Glomerular endothelial cell (primary cell): ENCODE results near the gene PML. TPM values are rescaled to one million over a fixed set of nuclear protein-coding genes. Genes with fewer than 3 reads are reported as not detected.
A peak's percentile ranks its signal among the peaks of the same experiment; 100 is the strongest.
"Not testable (repeated sequence)": the region's sequence is repeated elsewhere in the genome, so short reads cannot be mapped to it uniquely, and the experiment has no call there.

Experiments used
- DNase-seq: peaks from one replicate; pipeline ENCODE4 v3.0.0-alpha.2; 2011; ENCODE audit warnings: low read depth, low spot score; ENCODE audit errors: extremely low read depth
- total RNA-seq: library from RNA; depleted of rRNA; stranded (reverse); fragments of >200 nt; gene quantifications from 2 replicates; pipeline ENCODE4 v1.2.3, GENCODE V29; 2015

The PML gene
- total RNA-seq, 1 donor from 2014 or later: 216 TPM

DNA sequence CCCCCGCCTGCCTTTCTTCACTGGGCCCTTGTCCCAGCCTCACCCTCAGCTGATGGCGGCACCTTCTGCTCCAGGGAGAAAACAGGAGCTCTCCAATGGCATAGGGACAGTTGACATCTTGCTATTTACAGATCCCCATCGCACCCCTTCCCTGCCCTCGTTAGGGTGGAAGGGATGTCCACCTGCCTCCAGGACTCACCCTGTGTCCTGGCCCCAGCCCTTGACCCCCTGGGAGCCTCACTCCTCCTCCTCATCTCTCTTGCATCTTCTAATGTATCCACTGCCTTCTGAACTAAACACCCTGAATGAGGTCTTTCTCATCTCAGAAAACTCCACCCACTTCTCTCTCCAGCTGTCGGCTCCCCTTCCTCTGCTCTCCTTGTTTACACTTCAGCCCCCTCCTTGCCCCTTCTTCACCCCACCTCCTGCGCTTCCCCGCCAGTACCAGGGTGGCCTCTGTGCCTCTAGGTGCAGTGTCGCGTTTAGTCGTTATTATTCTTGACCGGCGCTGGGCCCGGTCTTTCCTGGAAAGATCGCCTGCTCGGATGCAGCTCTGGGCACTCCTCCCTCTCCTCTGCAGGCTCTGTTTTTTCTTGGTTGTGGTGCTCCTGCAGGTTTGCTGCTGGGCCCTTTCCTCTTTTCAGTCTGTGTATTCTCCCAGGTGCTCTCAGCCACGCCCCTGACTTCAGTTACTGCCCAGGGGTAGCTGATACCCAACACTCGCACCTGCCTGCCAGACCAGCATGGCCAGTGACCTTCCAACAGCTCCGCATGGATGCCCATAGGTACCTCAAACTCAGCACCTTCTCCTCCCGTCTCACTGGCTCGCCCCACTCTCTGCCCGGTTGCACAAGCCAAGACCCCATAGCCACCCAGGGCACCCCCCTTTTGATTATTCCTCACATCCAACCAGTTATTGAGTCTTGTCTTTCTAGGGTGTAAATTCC lies 42.9 kb downstream of the PML start:
- DNase-seq: no peak

DNA sequence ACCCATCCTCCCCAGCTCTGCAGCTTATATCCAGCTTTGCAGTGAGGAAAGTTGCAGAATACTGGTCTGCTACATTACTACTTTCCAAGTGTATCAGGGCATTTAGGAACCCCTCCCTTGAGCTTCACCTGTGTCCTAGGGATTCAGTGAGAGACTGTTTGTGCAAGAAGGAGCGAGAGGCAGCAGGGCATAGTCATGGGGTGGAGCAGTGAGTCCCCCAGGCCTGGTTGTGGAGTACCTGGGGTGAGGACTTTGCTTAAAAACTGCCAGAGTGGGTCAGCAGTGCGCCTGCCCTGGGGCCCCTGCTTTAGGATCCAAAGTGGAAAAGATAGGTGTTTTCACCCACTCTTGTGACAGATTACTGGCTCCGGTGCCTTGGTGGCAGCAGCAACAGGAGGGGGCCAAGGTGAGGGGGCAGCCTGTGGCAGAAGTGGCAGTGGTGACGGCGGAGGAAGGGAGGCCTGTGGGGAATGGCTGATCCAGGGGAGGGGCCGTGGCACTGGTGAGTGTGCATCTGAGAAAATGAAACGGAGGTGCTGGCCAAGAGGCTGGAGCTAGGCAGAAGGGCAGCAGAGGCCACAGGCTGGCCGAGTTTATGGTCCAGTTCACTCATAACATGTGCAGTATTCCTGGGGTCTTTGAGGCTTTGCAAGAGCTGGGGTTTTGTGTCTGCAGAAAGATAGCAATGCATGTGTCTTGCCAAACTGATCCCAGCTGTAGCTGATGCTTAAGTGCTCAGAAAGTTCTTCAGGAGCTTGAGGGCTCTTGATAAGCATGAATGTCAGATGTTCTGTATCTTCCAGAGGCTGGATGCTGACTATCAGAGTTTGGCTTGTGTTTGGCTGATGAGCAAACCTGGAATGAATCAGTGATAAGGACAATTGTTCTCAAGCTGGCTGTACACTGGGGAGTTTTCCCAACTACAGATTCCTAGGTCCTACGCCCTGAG lies 44.5 kb downstream of the PML start:
- no peak for DNase-seq

DNA sequence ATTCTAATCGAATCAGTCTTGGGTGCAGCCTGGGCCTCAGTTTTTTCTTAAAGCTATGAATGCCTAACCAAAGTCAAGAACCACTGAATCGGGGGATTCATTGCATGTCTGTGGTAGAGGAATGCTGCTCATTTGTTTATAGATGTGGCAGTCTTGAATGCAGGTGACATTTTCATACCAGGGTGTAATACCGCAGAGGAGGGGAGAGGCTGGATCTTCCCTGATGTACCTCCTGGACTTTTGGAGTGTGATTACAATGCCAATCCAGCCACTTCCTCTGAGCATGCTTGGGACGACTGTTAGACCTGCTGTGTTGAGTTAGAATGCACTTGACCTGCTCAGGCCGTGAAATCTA lies 45.1 kb downstream of the PML start:
- no peak for DNase-seq

DNA sequence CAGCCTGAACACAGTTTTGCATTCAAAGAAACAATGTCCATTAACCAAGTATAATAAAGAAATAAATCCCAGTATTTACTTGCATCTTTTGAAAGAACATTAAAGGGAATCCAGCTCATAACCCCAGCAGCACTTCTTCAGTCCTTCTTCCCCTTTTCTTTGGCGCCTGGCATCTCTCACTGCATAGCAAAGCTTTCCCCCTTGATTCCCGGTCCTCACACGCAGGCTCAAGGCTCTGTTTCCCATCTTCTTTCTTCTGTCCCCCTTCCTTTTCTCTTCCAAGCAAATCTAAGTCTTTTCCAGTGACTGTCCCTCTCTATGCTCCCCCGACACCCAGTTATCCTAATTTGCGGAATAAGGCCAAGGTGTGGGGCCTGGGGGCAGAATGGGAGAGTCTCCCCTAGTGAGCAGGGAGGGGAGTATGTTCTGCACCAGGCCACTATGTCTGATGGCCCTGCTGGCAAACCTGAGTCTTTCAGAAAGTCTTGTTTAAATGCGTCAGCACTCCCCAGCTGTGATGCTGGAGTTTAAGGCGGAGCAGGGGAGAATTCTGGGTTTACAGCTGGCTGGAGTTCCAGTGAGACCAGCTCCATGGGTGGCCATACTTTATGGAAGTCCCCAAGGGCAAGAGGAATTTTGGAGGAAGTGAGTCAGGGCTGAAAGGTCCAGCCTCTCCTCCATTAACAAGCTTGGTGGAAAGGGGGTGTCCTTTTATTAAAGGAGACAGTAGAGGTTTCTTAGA lies 45.8 kb downstream of the PML start:
- DNase-seq: peak; percentile 34

DNA sequence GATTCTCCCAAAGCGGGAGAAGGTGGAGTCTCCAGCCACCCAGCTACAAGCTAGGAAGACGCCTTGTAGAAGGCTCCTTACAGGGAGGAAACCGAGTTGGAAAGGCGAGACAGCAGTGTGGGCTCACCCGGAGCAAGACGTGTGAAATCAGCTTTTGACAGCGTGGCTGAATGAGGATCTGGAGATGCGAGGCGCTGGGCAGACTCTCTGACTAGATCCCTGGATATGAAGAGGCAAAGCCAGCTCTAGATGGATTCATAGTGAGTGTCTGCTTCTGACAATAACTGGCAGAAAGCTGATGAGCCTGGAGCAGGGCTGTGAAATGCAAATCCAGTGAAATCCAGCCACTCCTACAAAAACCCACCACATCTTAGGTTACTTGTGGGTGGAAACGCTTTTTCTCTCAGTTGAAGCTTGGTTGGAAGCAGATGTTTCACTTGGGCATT lies 46.8 kb downstream of the PML start:
- no peak for DNase-seq

DNA sequence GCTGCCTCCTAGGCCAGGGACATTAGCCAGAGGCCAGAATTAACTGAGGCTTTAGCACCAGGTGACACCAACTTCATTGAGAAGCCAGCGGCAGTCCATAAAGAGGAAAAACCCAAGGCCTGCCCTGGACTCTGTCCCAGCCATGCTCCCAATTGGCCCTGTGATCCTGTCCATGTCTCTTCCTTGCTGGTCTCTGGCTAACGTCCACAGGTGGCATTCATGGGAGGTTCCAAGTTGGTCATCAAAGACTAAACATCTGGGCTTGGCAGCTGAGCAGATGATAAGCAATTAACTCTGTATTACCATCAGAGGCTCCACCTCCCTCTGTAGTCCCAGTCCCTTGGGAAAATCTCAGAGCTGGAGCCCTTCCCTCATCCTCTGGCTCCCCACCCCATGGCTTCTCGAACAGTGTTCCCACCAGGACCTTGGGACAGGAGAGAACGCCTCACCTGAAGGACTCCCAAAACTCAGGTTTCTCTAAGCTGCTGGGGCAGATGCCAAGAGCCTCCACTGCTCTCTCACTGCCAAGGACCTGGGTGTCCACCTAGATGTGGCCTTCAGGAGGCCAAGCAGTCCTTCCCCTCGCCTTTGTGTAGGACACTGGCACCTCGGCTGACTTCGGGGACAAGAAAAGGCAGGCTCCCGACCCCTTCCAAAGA lies 47.4 kb downstream of the PML start:
- no peak for DNase-seq

DNA sequence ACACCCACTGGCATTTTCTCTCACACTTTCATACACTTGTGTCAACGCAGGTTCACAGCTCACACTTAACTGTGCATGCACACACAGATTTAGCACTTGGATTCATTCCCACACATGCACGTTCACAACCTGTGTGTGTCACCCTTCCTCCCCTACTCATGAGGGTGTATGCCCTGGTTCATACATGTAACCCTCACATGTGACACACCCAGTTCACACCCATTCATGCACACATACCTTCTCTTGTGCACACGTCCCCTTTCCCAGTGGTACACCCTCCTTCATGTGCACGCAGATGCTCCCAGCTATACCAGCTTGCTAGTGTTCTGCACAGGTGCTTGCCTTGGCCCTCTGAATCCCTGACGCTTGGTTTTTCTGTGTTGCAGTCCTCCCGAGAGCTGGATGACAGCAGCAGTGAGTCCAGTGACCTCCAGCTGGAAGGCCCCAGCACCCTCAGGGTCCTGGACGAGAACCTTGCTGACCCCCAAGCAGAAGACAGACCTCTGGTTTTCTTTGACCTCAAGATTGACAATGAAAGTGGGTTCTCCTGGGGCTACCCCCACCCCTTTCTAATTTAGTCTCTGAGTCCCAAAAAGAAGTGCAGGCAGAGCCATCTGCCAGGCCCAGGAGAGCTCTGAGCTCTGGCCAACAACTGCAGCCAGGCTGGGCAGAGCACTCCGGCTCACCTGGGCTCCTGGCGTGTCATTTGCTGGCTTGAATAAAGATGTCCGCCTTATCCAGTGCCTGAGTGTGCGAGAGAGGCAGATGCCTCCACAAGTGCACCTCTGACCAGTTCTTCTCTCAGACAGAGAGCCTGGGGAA lies 48.3 kb downstream of the PML start:
- DNase-seq: no peak

DNA sequence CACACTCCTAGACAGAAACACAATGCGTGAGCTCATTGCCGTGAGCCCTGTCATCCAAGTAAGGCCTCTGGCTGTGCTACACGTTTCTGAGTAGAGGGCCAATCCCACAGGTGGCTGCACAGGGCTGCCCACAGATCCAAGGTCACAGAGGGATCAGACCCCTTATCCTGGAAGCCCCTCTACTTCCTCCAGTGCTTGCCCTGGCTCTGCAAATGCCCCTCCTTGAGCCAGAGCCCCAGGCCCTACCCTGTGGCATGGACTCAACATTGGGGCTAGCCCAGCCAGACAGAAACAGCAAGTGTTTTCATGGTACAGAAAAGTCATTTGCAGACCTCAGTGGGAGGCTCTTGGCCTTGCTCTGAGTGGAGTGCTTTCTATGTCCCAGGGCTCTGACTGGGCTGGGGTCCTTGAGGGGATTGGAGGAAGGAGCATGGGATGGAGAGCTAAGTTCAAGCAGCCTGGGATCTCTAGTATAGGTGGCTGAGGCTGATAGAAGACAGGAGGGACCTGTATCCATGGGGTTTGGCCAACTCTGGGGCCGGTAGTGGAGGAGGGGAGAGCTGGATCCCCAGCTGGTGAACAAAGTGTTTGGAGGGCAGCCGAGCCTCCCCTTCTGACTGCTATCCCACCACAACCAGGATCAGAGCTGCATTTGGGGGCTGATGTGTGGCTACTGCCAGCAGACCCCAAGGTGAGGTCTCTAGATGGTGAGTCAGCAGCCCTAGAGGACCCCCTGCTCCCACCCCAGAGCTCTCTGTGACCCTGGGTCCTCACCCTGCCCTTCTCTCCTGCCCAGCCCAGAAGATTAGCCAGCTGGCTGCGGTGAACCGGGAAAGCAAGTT lies 49.1 kb downstream of the PML start:
- DNase-seq: no peak

DNA sequence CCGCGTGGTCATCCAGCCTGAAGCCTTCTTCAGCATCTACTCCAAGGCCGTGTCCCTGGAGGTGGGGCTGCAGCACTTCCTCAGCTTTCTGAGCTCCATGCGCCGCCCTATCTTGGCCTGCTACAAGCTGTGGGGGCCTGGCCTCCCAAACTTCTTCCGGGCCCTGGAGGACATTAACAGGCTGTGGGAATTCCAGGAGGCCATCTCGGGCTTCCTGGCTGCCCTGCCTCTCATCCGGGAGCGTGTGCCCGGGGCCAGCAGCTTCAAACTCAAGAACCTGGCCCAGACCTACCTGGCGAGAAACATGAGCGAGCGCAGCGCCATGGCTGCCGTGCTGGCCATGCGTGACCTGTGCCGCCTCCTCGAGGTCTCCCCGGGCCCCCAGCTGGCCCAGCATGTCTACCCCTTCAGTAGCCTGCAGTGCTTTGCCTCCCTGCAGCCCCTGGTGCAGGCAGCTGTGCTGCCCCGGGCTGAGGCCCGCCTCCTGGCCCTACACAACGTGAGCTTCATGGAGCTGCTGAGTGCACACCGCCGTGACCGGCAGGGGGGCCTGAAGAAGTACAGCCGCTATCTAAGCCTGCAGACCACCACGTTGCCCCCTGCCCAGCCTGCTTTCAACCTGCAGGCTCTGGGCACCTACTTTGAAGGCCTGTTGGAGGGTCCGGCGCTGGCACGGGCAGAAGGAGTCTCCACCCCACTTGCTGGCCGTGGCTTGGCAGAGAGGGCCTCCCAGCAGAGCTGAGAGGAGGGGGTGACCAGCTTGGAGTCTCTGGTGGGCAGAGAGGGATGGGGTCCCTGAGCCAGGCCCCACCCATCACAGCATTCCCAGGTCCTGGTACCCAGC lies 50.0 kb downstream of the PML start:
- DNase-seq: no peak

DNA sequence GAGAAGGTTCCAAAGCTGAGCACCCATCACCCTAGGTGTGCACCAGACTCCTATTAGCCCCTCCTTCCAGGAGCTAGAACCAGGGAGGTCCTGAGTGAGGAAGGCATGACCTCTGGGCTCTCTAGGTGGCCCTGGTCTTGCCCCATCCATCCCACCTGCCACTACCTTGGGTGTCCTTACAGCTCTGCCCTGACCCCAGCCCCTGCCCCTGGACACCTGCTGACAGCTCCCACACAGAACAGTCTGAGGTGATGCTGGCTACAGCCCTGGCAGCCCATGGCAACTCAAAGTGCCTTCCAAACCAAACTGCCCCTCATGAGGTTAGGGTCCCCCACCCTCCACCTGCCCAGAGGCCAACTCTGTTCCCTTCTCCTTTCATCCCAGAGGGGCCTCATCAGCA lies 50.7 kb downstream of the PML start:
- no peak for DNase-seq

DNA sequence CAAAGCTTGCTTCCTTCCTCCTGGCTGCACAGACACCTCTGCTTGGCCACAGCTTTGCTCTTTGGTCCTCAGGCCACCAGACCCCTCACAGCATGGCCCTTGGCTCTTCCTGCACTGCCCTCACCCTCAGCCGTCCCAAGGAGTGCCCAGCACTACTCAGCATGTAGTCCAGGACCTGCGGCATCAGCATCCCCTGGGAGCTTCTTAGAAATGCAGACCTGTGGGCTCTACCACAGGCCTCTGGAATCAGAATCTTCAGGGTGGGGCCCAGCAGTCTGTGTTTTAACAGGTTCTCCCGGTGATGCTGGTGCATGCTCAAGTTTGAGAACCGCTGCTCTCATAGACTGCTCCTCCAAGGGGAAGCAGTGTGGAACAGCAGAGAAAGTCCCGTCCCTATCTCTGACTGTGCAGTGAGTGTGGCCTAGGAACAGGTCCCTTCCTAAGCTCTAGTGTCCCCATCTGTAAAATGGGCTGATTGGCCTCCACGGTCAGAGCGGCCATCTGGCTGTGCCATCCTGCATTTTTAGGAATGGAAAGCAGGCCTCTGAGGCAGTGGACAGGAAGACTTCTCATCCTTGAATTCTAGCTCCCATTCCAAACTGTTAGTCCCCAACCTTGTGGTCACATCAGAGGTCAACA lies 51.2 kb downstream of the PML start:
- no peak for DNase-seq

DNA sequence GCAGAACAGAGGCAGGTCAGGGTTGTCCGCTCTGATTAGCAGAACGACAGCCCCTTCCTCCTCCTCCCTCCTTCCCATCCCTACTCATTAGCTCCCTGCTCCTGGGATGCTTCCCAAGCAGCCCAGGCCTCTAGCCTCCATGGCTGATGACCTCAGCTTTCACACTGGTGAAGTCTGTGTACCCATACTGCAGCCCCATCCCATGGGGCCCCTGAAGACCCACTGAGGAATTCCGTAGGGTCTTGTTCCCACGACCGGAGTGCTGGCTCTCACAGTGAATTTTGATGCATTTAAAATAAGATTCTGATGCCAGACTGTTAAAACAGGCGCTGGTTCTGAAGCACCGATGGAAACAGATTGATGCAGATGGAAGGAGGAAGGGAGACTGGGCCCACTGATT lies 51.8 kb downstream of the PML start:
- no peak for DNase-seq

DNA sequence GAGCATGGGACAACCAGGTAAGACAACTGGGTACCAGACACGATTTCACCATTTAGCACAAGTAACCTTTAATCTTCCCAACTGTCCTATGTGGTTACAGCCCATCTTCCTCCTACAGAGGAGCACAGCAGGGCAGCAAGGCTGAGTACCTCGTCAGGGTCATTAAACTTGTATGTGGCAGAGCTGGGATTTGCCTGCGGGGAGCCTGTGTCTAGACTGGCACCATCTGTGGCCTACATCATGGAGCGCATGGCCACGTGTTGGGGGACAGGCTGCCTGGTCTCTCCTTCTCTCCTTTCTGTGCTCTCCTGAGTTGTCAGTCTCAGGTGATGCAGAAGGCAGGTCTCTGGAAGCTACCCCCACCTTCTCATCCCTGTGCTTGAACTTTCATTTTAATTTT lies 55.6 kb downstream of the PML start:
- no peak for DNase-seq

DNA sequence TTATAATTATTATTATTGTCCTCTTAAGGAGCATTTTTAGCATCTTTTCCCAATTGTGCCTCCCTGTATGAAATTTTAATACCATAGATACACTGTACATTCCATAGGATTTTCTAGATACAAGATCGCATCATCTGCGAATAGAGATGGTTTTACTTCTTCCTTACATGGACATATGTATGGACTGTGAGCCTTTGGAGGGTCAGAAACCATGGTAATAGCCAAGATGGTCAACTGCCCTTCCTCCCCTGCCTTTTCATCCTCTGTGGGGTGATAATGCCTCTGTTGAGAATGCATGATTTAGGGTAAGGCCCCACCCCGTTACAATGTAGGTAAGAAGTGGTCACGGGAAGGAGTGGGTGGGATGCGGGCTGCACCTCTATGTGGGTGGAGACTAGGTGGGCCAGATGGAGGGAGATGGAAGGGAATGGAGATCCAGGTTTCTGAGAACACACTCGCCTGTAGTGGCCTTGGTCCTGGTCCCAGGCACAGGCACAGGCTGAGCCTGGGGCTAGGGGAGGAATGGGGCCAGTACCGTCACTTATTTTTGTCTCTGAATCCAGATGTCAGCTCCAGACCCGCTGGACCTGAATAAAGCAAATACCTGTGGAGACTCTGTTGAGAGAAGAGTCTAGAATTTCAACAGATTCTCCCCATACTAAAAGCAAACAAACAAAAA lies 56.2 kb downstream of the PML start:
- no peak for DNase-seq

DNA sequence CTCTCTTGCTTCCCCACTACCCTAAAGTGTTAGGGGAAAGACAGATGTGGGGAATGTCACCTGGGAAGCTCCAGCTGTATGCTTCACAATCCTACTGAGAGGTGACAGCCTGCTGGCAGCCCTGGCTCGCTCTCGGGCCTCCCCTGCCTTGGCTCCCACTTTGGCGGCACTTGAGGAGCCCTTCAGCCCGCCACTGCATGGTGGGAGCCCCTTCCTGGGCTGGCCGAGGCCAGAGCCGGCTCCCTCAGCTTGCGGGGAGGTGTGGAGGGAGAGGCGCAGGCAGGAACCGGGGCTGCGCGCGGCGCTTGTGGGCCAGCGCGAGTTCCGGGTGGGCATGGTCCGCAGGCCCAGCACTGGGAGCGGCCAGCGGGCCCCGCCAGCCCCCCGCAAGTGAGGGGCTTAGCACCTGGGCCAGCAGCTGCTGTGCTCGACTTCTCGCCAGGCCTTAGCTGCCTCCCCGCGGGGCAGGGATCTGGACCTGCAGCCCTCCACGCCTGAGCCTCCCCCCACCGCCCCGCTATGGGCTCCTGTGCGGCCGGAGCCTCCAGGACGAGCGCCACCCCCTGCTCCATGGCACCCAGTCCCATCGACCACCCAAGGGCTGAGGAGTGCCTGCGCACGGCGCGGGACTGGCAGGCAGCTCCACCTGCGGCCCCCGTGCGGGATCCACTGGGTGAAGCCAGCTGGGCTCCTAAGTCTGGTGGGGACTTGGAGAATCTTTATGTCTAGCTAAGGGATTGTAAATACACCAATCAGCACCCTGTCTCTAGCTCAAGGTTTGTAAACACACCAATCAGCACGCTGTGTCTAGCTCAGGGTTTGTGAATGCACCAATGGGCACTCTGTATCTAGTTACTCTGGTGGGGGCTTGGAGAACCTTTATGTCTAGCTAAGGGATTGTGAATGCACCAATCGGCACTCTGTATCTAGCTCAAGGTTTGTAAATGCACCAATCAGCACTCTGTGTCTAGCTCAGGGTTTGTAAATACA lies 58.0 kb downstream of the PML start:
- not testable (repeated sequence) for DNase-seq
